GM19099 (cell line): ENCODE data around the gene LRRC27.

Source experiments
- POLR2A ChIP-seq: IDR thresholded peaks from 3 replicates; pipeline ENCODE4 v1.6.1; 2011; ENCODE audit warnings: low read depth; ENCODE audit not compliant: insufficient read length; ENCODE audit errors: extremely low read depth

LRRC27 gene

DNA sequence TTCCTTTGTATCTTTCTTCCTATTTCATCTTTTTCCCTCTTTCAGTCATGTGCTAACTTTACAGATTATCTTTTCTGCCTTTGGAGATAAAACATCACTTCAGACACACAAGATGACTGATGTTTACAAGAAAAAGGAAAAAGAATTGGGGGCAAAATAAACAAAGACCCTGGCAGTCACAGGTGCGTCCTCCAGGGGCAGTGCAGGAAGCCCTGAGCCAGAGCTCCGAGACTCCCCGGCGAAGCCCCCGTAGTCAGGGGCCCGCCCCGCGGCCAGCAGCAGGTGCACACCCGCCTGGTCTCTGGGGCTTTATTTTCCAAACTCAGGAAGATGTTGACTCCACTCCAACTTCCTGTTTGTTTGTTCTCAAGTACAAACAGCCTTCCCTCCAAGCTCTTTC, 34.5 kb upstream of the LRRC27 start:
- TF ChIP-seq POLR2A: no peak

GRCh38 chr10:132298038-132298881, 33.7 kb upstream of the LRRC27 start:
- TF ChIP-seq POLR2A: no peak

DNA sequence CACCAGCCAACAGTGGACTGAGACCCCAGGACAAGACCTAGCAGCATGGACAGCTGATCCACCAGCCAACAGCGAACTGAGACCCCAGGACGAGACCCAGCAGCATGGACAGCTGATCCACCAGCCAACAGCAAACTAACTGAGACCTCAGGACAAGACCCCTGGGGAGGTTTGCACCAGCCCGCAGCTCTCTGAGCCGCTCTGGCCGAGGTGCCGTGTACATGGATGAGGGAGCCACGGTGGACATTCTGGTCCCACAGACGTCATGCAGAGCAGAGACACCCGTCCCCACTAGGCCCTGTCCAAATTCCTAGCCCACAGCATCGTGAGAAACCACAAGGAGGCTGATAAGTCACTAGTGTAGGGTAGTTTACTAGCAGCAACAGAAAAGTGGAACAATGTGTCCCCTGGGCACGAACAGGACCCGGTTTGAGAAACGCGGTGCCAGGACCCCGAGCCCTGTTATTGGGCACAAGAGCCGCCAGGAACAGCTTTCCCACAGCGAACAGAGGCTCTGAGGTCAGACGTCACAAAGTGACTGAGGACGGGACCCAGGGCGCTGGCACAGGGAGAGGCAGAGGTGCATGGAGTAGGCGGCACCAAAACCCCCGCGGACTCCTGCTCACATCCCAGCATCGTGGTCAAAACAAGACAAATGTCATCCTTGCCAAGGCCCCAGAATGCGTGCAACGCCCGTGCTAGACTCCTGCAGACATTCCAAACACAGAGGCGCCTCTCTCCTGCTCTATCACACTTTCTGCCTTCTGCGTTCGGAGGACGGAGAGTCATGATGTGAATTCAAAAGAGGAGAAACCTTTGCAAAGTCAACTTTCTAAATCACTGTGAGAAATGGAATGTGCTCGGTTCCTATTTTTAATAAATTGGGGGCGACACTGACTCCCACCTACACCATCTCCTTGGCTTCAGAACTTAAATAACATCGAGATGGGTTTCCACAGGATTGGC, 32.3 kb upstream of the LRRC27 start:
- TF ChIP-seq POLR2A: no peak

DNA sequence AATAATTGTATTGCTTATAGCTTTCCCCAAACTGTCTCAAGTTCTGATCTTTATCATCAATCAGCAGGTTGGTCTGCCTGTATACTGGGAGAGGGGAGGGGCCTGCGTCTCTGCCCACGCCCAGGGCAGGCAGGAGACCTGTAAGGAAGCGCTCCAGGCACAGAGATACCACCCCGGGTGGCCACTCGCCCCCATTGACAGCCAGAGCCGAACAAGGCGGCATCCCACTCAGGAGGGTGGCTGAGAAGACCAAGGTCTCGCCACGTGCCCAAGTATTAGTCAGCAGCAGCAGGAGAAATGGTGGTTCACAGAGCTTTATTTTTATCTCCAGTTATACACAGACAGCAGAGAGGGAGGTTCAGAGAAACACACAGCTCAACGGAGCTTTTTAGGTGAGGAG, 31.4 kb upstream of the LRRC27 start:
- no peak for TF ChIP-seq POLR2A

GRCh38 chr10:132301371-132302330, 30.3 kb upstream of the LRRC27 start:
- TF ChIP-seq POLR2A: no peak

DNA sequence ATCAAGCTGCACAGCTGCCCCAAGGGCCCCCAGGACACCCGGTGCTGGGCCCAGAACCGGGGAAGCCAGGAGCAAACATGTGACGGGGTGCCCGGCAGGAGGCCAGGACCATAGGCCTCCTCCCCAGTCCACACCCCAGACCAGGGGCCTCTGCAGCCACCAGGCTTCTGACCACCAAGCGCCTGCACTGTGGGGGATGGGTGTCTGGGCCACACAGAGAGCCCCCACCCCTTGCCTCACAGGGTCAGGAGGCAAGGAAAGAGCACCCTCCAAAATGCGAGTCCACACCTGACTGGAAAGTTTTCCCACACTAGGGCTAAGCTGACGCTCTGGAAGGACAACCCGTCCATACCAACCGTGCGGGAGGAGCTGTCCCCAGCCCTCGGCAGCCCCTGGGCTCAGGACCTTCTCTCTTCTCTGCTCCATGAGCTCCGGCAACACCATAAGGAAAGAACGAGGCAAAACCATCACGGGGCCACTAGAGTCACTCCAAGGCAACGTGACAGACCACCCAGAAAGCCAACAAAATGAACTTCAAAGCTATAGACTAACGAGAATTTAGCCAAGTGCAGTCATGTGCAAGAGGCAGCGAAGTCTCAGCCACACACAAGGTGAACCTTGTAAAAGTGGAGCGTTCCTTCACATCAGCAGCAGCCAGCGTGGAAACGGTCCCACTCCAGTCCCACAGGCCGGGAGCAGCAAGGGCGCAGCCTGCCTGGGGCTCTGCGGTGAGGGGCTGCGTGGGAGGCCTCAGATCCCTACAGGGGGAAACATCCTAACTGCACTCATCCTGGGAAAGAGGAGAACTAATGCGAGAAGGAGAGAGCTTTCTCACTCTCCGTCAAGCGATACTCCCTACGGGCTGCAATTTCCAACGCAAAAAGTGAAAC, 29.3 kb upstream of the LRRC27 start:
- TF ChIP-seq POLR2A: no peak

DNA sequence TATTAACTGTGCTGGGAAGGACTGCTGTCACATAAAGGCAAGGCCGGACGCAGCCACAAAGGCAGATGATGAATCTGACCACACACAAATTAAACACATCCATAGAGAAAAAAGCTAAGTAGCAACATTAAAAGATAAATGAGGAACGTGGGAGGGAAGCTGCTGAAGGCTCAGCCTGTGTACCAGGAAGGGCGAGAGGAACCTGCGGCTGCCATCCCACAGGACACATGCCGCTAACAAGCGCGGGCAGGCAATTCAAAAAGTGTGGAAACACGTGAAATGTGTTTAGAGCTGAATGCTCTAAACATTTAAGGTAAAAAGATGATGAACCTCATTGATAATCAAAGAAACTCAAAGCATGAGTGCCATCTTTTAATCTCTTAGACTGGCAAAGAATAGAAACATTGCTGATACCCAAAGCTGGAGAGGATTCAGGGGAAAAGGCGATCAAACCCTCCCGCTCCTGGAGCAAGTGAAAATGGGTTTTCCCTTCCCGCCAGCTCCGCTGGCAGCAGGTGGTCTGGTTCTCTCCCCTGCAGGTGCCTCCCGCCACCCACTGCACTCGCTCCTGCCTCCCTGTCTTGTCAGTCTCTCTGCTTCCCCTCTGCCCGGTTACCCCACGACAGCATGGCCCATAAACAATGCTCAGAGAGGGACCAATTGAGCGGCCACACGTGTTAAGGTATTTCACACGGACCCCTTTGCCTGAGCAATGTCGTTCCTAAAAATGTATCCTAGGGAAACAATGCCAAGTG, 28.5 kb upstream of the LRRC27 start:
- TF ChIP-seq POLR2A: no peak

DNA sequence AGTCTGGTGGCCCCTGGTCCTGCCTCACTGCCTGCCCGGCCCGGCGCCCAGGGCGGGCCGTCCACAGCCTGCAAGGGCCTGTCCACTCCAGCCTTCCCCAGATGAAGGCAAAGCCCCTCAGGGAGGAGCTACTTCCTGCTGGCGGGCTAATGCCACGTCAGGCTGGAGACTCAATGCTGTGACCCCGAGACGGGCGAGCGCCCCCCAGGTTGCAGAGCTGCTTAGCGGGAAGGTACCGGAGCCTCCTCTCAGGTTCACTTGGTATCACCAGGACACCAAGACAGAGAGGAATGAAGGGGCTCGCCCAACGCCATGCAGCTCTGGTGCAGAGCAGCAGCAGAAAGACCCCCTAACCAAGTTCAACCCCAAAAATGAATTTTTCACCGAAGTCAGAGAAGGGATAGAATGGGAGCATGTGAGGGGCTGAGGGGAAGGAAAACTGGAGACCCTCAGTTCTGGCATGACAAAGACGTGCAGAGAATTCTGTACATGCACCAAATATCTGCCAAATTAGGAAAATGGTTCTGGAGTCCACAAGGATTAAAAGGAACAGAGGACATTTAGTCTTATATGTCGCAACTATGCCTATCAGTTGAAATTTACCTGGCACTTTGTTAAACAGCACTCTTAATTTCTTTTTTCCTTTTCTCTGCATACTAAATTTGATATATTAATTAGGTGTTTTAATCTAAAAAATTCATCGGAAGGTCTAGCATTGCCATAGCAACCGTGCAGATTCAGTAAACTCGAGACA, 27.1 kb upstream of the LRRC27 start:
- no peak for TF ChIP-seq POLR2A

- no peak for TF ChIP-seq POLR2A
Observed at GRCh38 chr10:132305654-132306342, 26.2 kb upstream of the LRRC27 start.

- TF ChIP-seq POLR2A: no peak
Observed at GRCh38 chr10:132306343-132306685, 25.7 kb upstream of the LRRC27 start.

DNA sequence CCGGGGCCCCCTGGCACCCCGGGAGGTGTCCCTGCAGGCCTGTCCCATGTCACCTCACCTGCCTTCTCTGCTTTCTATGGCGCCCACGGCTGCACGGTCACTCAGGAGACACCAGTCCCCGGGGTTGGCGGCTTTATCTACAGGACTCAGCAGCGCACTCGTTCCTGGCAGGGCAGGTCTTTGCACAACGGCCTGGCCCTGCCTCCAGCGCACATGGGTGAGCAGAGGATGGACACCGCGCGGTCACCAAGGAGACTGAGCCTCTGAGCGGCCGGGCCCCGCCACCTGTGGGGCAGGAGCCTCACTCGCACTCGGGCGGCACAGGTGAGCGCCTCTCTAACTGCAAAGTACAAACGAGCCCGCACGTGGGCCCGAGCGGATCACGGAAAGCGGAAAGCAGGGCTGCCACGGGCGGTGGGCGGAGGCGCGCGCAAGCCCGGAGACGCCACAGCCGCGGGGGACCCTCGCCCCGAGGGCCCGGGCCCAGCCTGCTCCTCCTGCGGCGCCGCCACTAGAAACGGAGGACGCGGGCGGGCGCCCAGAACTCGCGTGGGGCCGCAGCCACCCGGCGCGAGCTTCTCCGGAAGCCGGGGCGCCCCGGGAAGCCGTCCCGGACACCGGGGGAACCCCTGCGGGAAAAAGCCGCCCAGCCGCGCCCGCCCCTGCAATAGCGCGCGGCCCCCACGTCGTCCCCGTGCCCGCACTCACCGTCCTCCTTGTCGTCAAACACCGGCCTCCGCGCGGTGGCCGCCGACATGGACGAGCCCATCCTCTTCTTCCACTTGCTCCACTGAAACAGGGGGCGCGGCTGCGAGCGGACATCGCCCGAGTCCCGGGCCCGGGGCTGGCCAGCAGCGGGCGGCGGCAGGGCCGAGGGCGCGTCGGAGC, 24.9 kb upstream of the LRRC27 start:
- no peak for TF ChIP-seq POLR2A
